Lower lobe of right lung (tissue), 2 donors: ENCODE results near the gene GADD45B. TPM values are rescaled to one million over a fixed set of nuclear protein-coding genes. Genes with fewer than 3 reads are reported as not detected.
A peak's percentile ranks its signal among the peaks of the same experiment; 100 is the strongest.

Experiments
- ATAC-seq, 2 donors: fragments of 200-7000 bp; cut with Tn5 transposase; one replicate each; pipeline ENCODE4 v1.9.1; 2020 to 2022; ENCODE audit warnings: mild to moderate bottlenecking in 2 of 2, moderate library complexity in 2 of 2
- DNase-seq: peaks from one replicate; pipeline ENCODE4 v3.0.0-alpha.2; 2020
- H3K27ac ChIP-seq: fragments of 200-600 bp; one replicate; pipeline ENCODE4 v1.8.0; 2022
- H3K27me3 ChIP-seq: fragments of 200-600 bp; one replicate; pipeline ENCODE4 v1.8.0; 2022; ENCODE audit warnings: low read depth
- H3K36me3 ChIP-seq: fragments of 200-600 bp; one replicate; pipeline ENCODE4 v1.8.0; 2022; ENCODE audit warnings: mild to moderate bottlenecking
- H3K4me1 ChIP-seq: fragments of 200-600 bp; one replicate; pipeline ENCODE4 v1.8.0; 2022
- H3K4me3 ChIP-seq: fragments of 200-600 bp; one replicate; pipeline ENCODE4 v1.8.0; 2022; ENCODE audit warnings: mild to moderate bottlenecking
- H3K9me3 ChIP-seq: fragments of 200-600 bp; one replicate; pipeline ENCODE4 v1.8.0; 2022
- intact Hi-C: fragments of 100-400 bp; cut with DNase I; formaldehyde crosslinking; loops from one replicate; pipeline ENCODE4 v1.11.0; 2022
- total RNA-seq: library from RNA; stranded (reverse); fragmentation: NEBNext Ultra II Directional; extraction: Animal tissue kit (Norgen Biotek cat#: 25700); gene quantifications from one replicate; pipeline ENCODE4 v1.2.1, GENCODE V29; 2021
- TF ChIP-seq, protein P1 (sequence below): fragments of 200-600 bp; IDR thresholded peaks from one replicate; pipeline ENCODE4 v1.8.0; 2022; ENCODE audit warnings: antibody characterized with exemption, mild to moderate bottlenecking
- donor health status: DM: no; HTN: yes; CAD: no; lungs with severe emphysema.

Gene GADD45B
- total RNA-seq, 1 donor from 2014 or later: 89.9 TPM

DNA sequence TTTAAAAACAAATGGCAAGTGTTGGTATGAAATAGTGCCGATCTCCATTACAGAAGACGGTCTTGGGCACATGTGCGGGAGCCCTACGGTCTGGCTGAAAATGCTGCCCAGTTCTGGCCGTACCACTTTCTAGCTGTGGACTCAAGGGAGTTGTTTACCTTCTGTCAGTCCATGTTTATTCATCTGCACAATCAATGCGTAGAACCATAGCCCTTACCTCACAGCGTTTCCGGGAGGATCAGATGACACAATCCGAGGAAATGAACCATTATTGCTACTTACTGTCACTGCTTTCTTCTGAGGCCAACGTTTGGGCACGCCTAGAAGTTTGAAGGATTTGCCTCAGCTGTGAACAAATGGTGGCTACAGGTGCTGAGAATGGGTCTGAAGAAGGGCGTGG is 31.2 kb downstream of the GADD45B start:
- H3K9me3 ChIP-seq: no peaks in the 10 kb centered on the region
- no peak for DNase-seq
- ATAC-seq: peak; percentile 78 to 83
- H3K4me3 ChIP-seq: no peak overlapping the region
- H3K36me3 ChIP-seq: no peaks in the 10 kb centered on the region
- H3K27ac ChIP-seq: peak overlapping the region; percentile 44
- H3K4me1 ChIP-seq: peaks cover 32% of the 10 kb centered on the region
- intact Hi-C loops: no loop called here
- H3K27me3 ChIP-seq: no peaks in the 10 kb centered on the region
- TF ChIP-seq, protein P1, sequence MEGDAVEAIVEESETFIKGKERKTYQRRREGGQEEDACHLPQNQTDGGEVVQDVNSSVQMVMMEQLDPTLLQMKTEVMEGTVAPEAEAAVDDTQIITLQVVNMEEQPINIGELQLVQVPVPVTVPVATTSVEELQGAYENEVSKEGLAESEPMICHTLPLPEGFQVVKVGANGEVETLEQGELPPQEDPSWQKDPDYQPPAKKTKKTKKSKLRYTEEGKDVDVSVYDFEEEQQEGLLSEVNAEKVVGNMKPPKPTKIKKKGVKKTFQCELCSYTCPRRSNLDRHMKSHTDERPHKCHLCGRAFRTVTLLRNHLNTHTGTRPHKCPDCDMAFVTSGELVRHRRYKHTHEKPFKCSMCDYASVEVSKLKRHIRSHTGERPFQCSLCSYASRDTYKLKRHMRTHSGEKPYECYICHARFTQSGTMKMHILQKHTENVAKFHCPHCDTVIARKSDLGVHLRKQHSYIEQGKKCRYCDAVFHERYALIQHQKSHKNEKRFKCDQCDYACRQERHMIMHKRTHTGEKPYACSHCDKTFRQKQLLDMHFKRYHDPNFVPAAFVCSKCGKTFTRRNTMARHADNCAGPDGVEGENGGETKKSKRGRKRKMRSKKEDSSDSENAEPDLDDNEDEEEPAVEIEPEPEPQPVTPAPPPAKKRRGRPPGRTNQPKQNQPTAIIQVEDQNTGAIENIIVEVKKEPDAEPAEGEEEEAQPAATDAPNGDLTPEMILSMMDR: no peak

DNA sequence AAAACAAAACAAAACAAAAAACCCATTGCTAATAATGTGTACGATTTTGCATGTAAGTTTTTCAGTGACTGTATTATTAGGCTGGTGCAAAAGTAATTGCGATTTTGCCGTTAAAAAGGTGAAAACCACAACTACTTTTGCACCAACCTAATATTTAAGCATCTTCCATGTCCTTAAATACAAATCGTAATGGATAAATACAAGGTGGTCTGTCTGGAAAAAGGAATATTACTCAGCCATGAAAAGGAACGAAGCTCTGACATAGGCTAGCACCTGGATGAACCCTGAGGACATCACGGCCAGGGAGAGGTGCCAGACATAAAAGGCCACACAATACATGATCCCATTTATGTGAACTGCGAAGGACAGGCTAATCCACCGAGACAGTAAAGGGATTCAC is 33.2 kb downstream of the GADD45B start:
- no peaks in the 10 kb centered on the region for H3K36me3 ChIP-seq
- no peak overlapping the region for H3K4me3 ChIP-seq
- H3K9me3 ChIP-seq: no peaks in the 10 kb centered on the region
- DNase-seq: no peak
- TF ChIP-seq, protein P1: no peak
- H3K4me1 ChIP-seq: peaks cover 21% of the 10 kb centered on the region
- intact Hi-C loops: no loop called here
- ATAC-seq: no peak
- H3K27me3 ChIP-seq: no peaks in the 10 kb centered on the region
- no peak overlapping the region for H3K27ac ChIP-seq

DNA sequence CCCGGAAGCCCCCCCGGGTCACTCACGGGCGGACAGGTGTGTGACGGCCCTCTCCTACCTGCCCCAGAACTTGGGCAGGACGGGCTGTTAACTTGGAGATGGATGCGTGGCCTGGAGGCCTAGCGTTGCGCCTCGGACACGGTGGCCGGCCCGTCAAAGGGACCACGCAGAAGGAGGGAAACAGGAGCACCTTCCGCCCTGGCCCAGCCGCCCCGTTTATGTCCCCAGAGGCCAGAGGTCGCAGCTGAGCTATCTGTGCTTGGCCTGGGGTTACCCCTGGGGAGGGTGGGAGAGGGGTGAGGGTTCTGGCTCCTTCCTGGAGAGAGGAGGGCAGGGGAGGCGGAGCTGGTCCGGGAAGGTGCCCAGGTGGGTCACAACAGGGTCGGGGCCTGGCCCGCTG is 35.6 kb downstream of the GADD45B start:
- TF ChIP-seq, protein P1: no peak
- intact Hi-C loops: no loop called here
- Histone ChIP-seq H3K4me1 (peaks cover 17% of the 10 kb centered on the region), H3K4me3 (no peak overlapping the region), H3K36me3 (no peaks in the 10 kb centered on the region), H3K27me3 (no peaks in the 10 kb centered on the region), H3K27ac (no peak overlapping the region), H3K9me3 (no peaks in the 10 kb centered on the region)
- ATAC-seq (peak in 1 of 2 donors; percentile 5), DNase-seq (no peak)

DNA sequence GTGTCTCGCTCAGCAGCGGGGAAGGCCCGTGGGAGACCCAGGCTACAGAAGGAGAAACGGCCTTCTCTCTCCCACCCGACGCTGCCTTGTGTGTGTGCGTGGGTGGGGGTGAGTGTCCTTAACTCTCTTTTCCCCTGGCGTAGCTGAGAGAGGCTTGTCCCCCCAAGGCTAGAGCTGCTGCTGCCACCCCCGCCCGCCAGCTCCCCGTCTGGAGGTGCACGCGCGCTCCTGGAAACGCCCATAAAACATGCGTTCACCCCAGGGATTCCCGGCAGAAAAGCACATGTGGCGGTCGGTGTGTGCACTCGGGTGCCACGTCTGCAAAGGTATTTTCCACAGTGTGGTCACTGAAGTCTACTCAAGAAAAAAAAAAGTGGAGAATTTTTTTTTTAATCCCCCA is 36.1 kb downstream of the GADD45B start:
- Histone ChIP-seq H3K4me3 (no peak overlapping the region), H3K9me3 (no peaks in the 10 kb centered on the region), H3K27me3 (no peaks in the 10 kb centered on the region), H3K4me1 (peaks cover 13% of the 10 kb centered on the region), H3K27ac (no peak overlapping the region), H3K36me3 (no peaks in the 10 kb centered on the region)
- ATAC-seq (no peak), DNase-seq (no peak)
- intact Hi-C loops: no loop called here
- TF ChIP-seq, protein P1: no peak

DNA sequence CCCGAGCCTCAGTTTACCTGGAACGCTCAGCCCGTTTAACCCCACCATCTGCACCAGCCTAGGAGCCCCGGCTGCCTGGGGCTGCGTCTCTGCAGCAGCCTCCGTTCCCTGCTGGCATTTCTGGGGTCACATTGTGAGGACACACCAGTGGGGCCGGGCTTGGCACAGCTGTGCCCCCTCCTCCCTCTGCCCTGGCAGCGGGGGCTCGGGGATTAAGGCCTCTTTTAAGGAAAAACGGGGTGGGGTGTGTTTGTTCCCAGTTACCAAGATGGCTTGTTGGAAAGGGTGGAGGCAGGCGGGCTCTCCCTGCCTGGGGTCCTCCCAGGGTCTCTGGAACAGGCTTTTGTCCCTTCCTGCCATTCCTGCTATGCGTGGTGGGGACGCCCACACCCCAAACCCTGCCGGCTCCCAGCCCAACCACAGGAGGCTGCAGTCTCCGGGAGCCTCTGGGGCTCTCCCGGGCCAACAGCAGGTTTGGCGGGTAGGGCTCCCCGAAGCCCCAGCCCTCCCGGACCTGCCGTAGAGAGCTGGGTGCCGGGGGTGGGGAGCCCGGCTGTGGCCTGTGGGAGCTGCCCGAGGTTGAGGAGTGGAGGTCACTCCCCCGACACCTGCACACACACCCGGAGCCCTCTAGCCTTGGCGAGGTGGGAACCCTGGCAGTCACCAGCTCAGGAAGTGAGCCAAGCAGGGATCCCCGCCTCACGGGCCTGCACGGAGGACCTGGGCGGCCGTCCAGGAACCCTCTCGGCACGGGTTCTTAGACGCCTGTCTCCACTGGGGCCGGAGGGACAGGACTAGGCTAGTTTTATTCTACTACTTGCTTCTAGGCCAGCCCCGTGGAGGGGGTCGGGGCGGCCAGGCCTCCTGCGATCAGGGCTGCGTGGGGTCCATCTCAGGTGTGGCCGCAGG is 36.9 kb downstream of the GADD45B start:
- Histone ChIP-seq H3K4me1 (peaks cover 6% of the 10 kb centered on the region), H3K27ac (no peak overlapping the region), H3K36me3 (no peaks in the 10 kb centered on the region), H3K9me3 (no peaks in the 10 kb centered on the region), H3K4me3 (no peak overlapping the region), H3K27me3 (no peaks in the 10 kb centered on the region)
- TF ChIP-seq, protein P1: no peak
- intact Hi-C loops: no loop called here
- DNase-seq (no peak), ATAC-seq (peak; percentile 50 to 54)
